K562 (cell line): Measurements from ENCODE around the gene PFDN2. TPM values are rescaled to one million over a fixed set of nuclear protein-coding genes. Genes with fewer than 3 reads are reported as not detected.

Experiments used
- ATAC-seq: fragments of 200-7000 bp; cut with Tn5 transposase; 3 replicates; pipeline ENCODE4 v1.9.1; 2020; ENCODE audit warnings: moderate library complexity
- BruUV-seq: library from RNA; stranded (reverse); fragments of 400-500 nt; replicated peaks from 2 replicates; lab custom pipeline; 2021; lab: Mats Ljungman, UMichigan
- CTCF ChIA-PET: fragments of 300-600 bp; formaldehyde crosslinking; extraction: SDS; loops from one replicate; lab custom pipeline; 2021; ENCODE audit warnings: low intra/inter-chr PET ratio; lab: Yijun Ruan, JAX
- POLR2A ChIA-PET: fragments of 300-600, 350-650 bp; sonication (Branson Sonifier 250); formaldehyde crosslinking; extraction: SDS; loops from one replicate; lab custom pipeline; 2021; ENCODE audit warnings: antibody characterized with exemption, inconsistent platforms; lab: Yijun Ruan, JAX
- DNase-seq, 4 experiments: peaks; one replicate each; pipeline versions ENCODE4 v3.0.0 to v3.0.0-alpha.2; 2011 to 2018; ENCODE audit warnings: low spot score in 3 of 4, mixed read lengths in 3 of 4; ENCODE audit errors: extremely low read depth in 1 of 4
- FAIRE-seq: peaks from 2 replicates; lab custom pipeline; 2011; peaks lifted over from hg19 to GRCh38; lab: Jason Lieb, UNC
- H2AFZ ChIP-seq: 2 replicates; pipeline ENCODE4 v1.6.0; 2011; ENCODE audit warnings: low read depth, low read length, control low read depth, inconsistent platforms
- H3K27ac ChIP-seq: fragments of 200-600 bp; 3 replicates; pipeline ENCODE4 v1.8.0; 2011; ENCODE audit warnings: low read depth, mild to moderate bottlenecking, control low read depth, inconsistent platforms, low read length, moderate library complexity, mixed read lengths; ENCODE audit errors: extremely low read depth
- H3K27me3 ChIP-seq, 2 experiments: fragments of 300-600 bp in 1 of 2; 2 replicates in 1 of 2; 3 replicates in 1 of 2; pipeline versions ENCODE4 v1.6.0 to v1.8.0; 2011; ENCODE audit warnings: inconsistent platforms in 2 of 2, low read length in 2 of 2, mild to moderate bottlenecking in 1 of 2, mixed read lengths in 1 of 2, moderate library complexity in 1 of 2; ENCODE audit not compliant: control insufficient read depth in 2 of 2, insufficient read depth in 2 of 2
- H3K36me3 ChIP-seq: fragments of 300-600 bp; 3 replicates; pipeline ENCODE4 v1.8.0; 2011; ENCODE audit warnings: mild to moderate bottlenecking, low read length, inconsistent platforms; ENCODE audit not compliant: control insufficient read depth, insufficient read depth
- H3K4me1 ChIP-seq, 2 experiments: fragments of 200-600 bp in 1 of 2; replicated peaks in 1 of 2; 2 replicates in 1 of 2; 3 replicates in 1 of 2; pipeline versions ENCODE4 v1.5.1 to v1.8.0; 2011; ENCODE audit warnings: inconsistent platforms in 2 of 2, low read length in 2 of 2, mild to moderate bottlenecking in 1 of 2, mixed read lengths in 1 of 2, moderate library complexity in 1 of 2; ENCODE audit not compliant: control insufficient read depth in 2 of 2, insufficient read depth in 2 of 2
- H3K4me2 ChIP-seq: 2 replicates; pipeline ENCODE4 v1.6.1; 2011; ENCODE audit warnings: low read length, control low read depth, inconsistent platforms, mixed read lengths; ENCODE audit not compliant: insufficient read depth
- H3K4me3 ChIP-seq: fragments of 200-600 bp; sonication (generic), shearing (Covaris generic); 2 replicates; pipeline ENCODE4 v1.5.1; 2016; ENCODE audit warnings: control low read depth, inconsistent platforms
- H3K79me2 ChIP-seq: fragments of 200-600 bp; 3 replicates; pipeline ENCODE4 v1.8.0; 2011; ENCODE audit warnings: low read length, inconsistent platforms; ENCODE audit not compliant: control insufficient read depth, insufficient read depth
- H3K9ac ChIP-seq, 2 experiments: 2 replicates each; pipeline versions ENCODE4 v1.6.0 to v1.6.1; 2011; ENCODE audit warnings: low read depth in 2 of 2, low read length in 2 of 2, control low read depth in 1 of 2, inconsistent platforms in 1 of 2, mild to moderate bottlenecking in 1 of 2, mixed read lengths in 1 of 2; ENCODE audit not compliant: insufficient read depth in 1 of 2
- H3K9me1 ChIP-seq: one replicate; pipeline ENCODE4 v1.6.0; 2011; ENCODE audit warnings: inconsistent platforms, mild to moderate bottlenecking, low read length, moderate library complexity; ENCODE audit not compliant: control insufficient read depth, insufficient read depth
- H3K9me3 ChIP-seq: replicated peaks from 2 replicates; pipeline ENCODE4 v1.5.1; 2011; ENCODE audit warnings: low read depth, low read length, inconsistent platforms; ENCODE audit not compliant: control insufficient read depth, insufficient read depth
- H4K20me1 ChIP-seq: replicated peaks from 2 replicates; pipeline ENCODE4 v1.6.1; 2011; ENCODE audit warnings: low read length, inconsistent platforms, mixed read lengths; ENCODE audit not compliant: control insufficient read depth, insufficient read depth
- C11orf30 ChIP-seq: fragments of 450-650 bp; IDR thresholded peaks from 2 replicates; pipeline ENCODE4 v1.6.1; 2016; ENCODE audit warnings: low read depth, mild to moderate bottlenecking
- CREB5 ChIP-seq: fragments of 250-450 bp; sonication (Bioruptor Pico); IDR thresholded peaks from 2 replicates; pipeline ENCODE4 v1.5.0; 2020; ENCODE audit warnings: mild to moderate bottlenecking
- HCFC1 ChIP-seq: IDR thresholded peaks from 2 replicates; pipeline ENCODE4 v1.6.1; 2012; ENCODE audit warnings: low read depth, low read length, improper control_type of control experiment
- HNRNPK ChIP-seq: fragments of 200-400 bp; formaldehyde crosslinking; IDR thresholded peaks from one replicate; pipeline ENCODE4 v1.6.1; 2018; ENCODE audit warnings: mild to moderate bottlenecking, low read depth, low read length; ENCODE audit not compliant: poor library complexity, severe bottlenecking
- HOMEZ ChIP-seq: fragments of 250-450 bp; sonication (Bioruptor Pico); IDR thresholded peaks from 2 replicates; pipeline ENCODE4 v1.4.0; 2020; ENCODE audit warnings: mild to moderate bottlenecking, moderate library complexity
- IRF1 ChIP-seq: sonication (generic); formaldehyde crosslinking; IDR thresholded peaks from 2 replicates; pipeline ENCODE4 v1.8.0; 2022; ENCODE audit warnings: missing genetic modification reagents, mild to moderate bottlenecking, borderline replicate concordance
- MAFK ChIP-seq: IDR thresholded peaks from 2 replicates; pipeline ENCODE4 v1.6.1; 2011; ENCODE audit warnings: low read length, improper control_type of control experiment
- PREB ChIP-seq: sonication (generic); formaldehyde crosslinking; IDR thresholded peaks from 2 replicates; pipeline ENCODE4 v1.8.1; 2023; ENCODE audit warnings: mild to moderate bottlenecking, missing genetic modification reagents
- TCF7 ChIP-seq: sonication (generic); IDR thresholded peaks from 2 replicates; pipeline ENCODE4 v1.6.1; 2016; ENCODE audit warnings: antibody characterized with exemption, borderline replicate concordance
- TRIM28 ChIP-seq: fragments of 450-650 bp; IDR thresholded peaks from 2 replicates; pipeline ENCODE4 v1.6.1; 2017
- ZBTB34 ChIP-seq: fragments of 250-450 bp; sonication (Bioruptor Pico); IDR thresholded peaks from 2 replicates; pipeline ENCODE4 v1.8.0; 2021; ENCODE audit warnings: mild to moderate bottlenecking, moderate library complexity
- ZNF3 ChIP-seq: fragments of 250-450 bp; sonication (Bioruptor Pico); IDR thresholded peaks from 2 replicates; pipeline ENCODE4 v1.5.0; 2021; ENCODE audit warnings: mild to moderate bottlenecking, moderate library complexity
- ZNF445 ChIP-seq: fragments of 250-450 bp; sonication (Bioruptor Pico); IDR thresholded peaks from 2 replicates; pipeline ENCODE4 v1.4.0; 2020; ENCODE audit warnings: low read depth, mild to moderate bottlenecking, moderate library complexity
- WGBS: fragments of 100-300 bp; shearing (Covaris generic); methylation state at CpG from one replicate; pipeline ENCODE4 v1.1.6; 2016; ENCODE audit warnings: low coverage, mixed read lengths; ENCODE audit not compliant: insufficient coverage; ENCODE audit errors: missing lambda C conversion rate; 5-methylcytosine and 5-hydroxymethylcytosine counted together
- in situ Hi-C: fragments of 300-500 bp; cut with MboI; formaldehyde crosslinking; loops from 4 replicates; pipeline ENCODE4 v1.15.0; 2018; ENCODE audit warnings: inconsistent platforms, mixed read lengths
- intact Hi-C: fragments of 100-400 bp; cut with micrococcal nuclease; formaldehyde crosslinking; loops from 2 replicates; pipeline ENCODE4 v1.14.2; 2022
- polyA plus RNA-seq, 8 experiments: library from polyadenylated mRNA; depleted of rRNA in 4 of 8; stranded (reverse) in 5 of 8; unstranded in 3 of 8; fragments of >200 nt; fragmentation: Nextera tagmentation in 2 of 8; fragmentation: Illumina TruSeq in 1 of 8; extraction: Ambion mirVana in 2 of 8; extraction: Trizol in 1 of 8; gene quantifications; 2 replicates each; pipeline versions ENCODE4 v1.2.1 to v1.2.3, GENCODE V29; 2011 to 2014; ENCODE audit warnings: inconsistent platforms in 1 of 8, missing spikeins in 1 of 8
- total RNA-seq, 7 experiments: library from RNA; depleted of rRNA in 6 of 7; stranded (reverse); fragments of >200 nt in 6 of 7; fragmentation: Illumina TruSeq in 2 of 7; extraction: Trizol in 2 of 7; gene quantifications; 2 replicates each; pipeline versions ENCODE4 v1.2.1 to v1.2.3, GENCODE V29; 2011 to 2021; ENCODE audit warnings: low replicate concordance in 1 of 7

The PFDN2 gene
- total and polyA plus RNA-seq, 9 of the 15 experiments (the other 6 are each of a cell fraction or from before 2014, with no cell fraction given): 50.2 to 361 (median 144) TPM

- no peak for ATAC-seq
- H3K9me1 ChIP-seq: no peaks in the 10 kb centered on the region
- intact Hi-C loops: loop anchor here (5.0 kb wide), 1 partner anchor 33 kb away; the partner anchor contains the start of gene DEDD
- no TSS peak for BruUV-seq
- H3K27ac ChIP-seq: peak overlapping the region; percentile 83
- H2AFZ ChIP-seq: no peak overlapping the region
- 67% methylated on average over 13 of the region's 14 CpGs for WGBS
- POLR2A ChIA-PET: interaction anchor here (0.5 to 4.7 kb wide), 11 partner anchors 7 to 232 kb away, joined by 3 to 33 read pairs (median 4); partner anchors contain the start of genes B4GALT3, DEDD, NDUFS2 and UFC1
- H4K20me1 ChIP-seq: no peaks in the 10 kb centered on the region
- no peaks in the 10 kb centered on the region for H3K27me3 ChIP-seq
- no peak for TF ChIP-seq HNRNPK
- no peak for TF ChIP-seq HCFC1
- TF ChIP-seq ZNF3 (CRISPR knock-in tag): no peak
- TF ChIP-seq IRF1 (CRISPR knock-in tag): no peak
- no peak for TF ChIP-seq PREB (CRISPR knock-in tag)
- TF ChIP-seq ZBTB34 (CRISPR knock-in tag): no peak
- TF ChIP-seq TRIM28: no peak
- no peak for TF ChIP-seq HOMEZ
- no peak for TF ChIP-seq ZNF445 (CRISPR knock-in tag)
- no peak for TF ChIP-seq TCF7
- TF ChIP-seq CREB5 (CRISPR knock-in tag): no peak
- no peak for TF ChIP-seq MAFK
- no peak for TF ChIP-seq C11orf30
- no peaks in the 10 kb centered on the region for H3K9me3 ChIP-seq
- DNase-seq: no peak
- H3K79me2 ChIP-seq: peaks cover 66% of the 10 kb centered on the region
- CTCF ChIA-PET: interaction anchor here (1.0 to 1.3 kb wide), 2 partner anchors 176 to 209 kb away, joined by 4 to 6 read pairs; no protein-coding TSS in a partner anchor
- peaks cover 63 to 78% of the 10 kb centered on the region in 2 experiments for H3K4me1 ChIP-seq
- peaks cover 68% of the 10 kb centered on the region for H3K36me3 ChIP-seq
- H3K4me3 ChIP-seq: peak overlapping the region; percentile 55
- in situ Hi-C loops: no loop called here
- H3K4me2 ChIP-seq: peak overlapping the region; percentile 95
- no peak for FAIRE-seq
- peak overlapping the region; percentile 86 to 97; a peak in 3 of 4 replicates for H3K9ac ChIP-seq
These were observed 47.2 kb upstream of the PFDN2 start for GRCh38 chr1:161164901-161165610.
